Activated CD4-positive, alpha-beta T cell treated with anti-CD3 and anti-CD28 coated beads, Interleukin-2, amount 50 U/mL, for 16 hours (primary cell): ENCODE measurements around the gene MRPS27.
A peak's percentile ranks its signal among the peaks of the same experiment; 100 is the strongest.

Experiments used
- DNase-seq: peaks from one replicate; pipeline ENCODE4 v3.0.0-alpha.2; 2020

The MRPS27 gene

DNA sequence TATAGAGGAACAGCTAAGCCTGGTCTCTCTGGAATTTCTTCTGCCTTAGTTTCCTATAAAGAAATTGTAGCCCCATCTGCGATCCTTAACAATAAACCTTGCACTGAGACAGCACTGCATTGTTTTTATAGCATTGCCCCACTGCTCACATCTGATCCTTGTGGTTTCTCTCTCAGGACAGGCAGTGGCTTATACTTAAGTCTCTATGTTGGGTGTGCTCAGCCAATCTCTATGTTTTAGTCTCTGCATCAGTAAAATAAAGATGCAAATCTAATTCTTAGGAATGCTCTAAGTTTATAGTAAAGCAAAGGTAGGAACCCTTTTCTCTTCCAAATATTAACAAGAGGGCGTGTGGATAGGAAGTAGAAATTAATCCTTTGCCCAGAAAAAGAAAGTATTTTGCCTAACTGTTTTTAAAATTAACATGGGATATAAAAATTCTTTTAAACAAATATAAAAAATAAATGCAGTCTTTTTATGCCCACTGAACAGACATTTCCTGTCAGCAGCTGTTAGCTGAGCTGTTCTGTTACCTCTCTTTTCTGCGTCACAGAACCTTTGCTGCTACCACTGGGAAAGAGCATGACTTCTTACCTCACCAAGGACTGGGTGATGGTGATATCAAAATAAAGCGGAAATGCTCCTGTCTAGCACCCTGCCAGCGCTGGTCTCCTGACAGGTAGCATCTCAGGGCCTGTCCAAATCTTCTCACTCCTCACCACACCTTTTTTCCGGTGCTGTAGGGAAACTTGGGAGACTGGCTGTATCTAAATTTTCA lies 29.5 kb downstream of the MRPS27 start:
- no peak for DNase-seq

DNA sequence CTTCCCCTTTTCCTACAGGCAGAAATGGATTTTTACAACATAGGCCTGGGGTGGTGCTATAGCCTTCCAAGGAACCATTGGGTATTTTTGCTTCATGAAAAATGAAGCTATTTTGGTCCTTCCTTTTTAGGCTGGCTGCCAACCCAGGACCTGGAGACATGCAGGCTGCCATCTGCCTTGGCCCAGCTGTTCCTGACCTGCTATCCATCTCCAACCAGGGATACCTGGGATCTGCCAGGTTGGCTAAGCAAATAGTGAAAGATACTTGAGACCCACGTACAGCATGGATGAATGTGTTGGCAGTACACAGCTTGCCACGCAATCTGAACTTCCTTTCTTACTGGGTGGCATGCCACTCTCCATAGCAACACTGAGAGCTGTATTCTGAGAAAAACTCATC lies 31.1 kb downstream of the MRPS27 start:
- no peak for DNase-seq

DNA sequence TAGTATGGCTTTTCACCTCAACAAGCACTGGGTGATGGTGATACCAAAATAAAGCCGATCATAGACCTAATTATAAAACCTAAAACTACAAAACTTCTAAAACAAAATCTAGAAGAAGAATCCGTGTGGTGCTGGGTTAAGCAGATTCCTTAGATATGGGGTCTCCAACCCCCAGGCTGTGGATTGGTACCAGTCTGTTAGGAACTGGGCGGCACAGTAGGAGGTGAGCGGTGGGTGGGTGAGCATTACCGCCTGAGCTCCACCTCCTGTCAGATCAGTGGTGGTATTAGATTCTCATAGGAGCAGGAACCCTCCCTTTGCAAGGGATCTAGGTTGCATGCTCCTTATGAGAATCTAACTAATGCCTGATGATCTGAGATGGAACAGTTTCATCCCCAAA lies 33.2 kb downstream of the MRPS27 start:
- DNase-seq: no peak

- DNase-seq: no peak
These were observed 34.6 kb downstream of the MRPS27 start for GRCh38 chr5:72285424-72285821.

DNA sequence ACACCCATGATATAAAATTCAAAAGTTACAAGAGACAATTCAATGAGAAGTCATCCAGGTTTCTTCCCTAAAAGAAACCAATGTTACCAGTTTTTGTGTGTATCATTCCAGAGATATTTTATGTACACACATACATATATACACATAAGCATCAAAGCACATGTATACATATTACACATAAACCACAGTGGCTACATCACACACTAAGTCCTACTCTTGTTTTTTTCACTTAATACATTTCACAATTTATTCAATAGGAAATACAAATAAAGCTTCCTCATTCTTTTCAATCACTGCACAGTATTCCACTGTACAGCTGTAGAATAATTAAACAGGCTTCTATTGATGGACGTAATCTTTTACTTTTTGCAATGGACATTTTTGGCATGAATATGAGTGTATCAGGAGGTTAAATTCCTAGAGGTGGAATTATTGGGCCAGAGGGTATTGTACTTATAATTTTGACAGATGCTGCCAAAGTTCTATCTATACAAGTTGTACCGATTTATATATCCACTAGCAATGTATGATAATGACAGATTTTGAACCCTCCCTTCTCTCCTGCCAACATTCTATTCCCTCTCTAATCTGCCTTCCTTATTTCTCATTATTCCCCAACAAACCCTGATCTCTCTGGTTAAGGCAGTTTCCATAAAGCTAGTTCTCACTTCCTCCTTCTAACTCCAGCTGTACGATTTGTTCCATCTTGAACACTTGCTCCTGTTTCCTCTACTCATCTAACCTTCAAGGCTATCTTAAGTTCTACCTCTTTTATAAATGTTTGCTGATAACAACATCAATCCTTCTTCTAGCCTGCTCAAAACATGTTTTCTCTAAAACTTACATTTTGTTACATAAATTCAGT lies 35.2 kb downstream of the MRPS27 start:
- no peak for DNase-seq

DNA sequence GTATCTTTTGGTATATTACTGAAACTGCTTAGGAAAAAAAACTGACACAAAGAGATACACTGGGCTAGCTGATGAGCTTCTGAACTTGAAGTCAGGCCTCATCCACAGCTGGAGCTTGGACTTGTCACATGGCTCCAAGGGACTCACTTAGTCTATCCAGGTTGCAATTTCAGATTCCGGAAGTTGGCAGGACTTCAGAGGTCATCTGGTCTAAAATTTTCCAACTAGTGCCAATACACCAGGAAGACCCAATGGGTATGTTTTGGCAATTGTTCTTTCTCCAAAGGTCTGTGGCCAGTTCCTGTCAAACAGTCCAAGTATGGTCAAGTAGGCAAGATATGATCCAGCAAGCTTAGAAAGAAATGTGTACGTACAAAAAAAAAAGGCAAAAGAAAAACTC lies 36.7 kb downstream of the MRPS27 start:
- DNase-seq: no peak

DNA sequence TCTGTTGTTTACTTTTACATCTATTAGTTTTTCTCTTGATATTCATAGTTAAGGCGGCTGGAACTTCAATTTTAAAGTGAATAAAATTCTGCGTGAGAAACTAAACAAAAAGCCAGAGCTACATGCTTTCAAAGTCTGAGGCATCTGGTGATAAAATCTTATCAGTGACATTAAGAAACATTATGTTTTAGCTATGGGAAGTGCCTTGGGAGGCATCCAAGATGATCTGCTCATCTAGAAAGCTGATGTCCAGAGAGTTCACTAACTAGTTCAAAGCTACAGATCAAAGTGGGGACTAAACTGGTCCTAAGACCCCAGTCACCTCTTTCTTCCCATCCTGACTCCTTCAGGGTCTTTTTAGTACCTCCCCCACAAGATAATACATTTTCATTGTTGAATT lies 37.2 kb downstream of the MRPS27 start:
- no peak for DNase-seq

DNA sequence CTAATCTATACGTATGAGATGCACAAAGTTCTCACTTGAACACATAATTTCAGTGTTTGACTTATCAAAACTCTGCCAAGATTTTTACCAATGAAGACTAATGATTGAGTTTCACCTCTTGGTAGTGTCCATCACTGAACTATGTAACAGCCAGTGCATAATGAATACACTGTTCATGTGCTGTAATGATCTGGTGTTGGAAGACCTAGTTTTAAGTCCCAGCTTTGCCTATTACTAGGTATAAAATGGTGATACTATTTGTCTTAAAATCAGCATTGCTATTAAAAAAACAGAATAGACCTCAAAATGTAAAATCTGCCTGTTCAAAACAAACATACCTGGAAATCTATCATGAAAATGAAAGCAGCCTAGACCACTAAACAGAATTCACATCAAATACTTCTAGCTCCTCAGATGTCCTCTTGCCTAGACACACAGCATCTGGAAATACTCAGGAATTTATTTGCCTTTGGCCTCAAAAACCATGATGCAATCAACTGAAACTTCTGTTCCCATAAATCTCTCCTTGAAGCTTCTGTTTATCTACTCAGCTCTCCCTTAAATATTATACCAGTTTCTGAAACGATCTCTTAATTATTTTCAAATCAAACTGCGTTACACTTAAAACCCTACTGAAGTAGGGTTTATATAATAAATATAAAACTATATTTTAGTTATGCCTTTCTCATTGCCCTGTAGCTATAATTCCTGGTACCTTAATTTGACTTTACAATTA lies 38.1 kb downstream of the MRPS27 start:
- DNase-seq: no peak

DNA sequence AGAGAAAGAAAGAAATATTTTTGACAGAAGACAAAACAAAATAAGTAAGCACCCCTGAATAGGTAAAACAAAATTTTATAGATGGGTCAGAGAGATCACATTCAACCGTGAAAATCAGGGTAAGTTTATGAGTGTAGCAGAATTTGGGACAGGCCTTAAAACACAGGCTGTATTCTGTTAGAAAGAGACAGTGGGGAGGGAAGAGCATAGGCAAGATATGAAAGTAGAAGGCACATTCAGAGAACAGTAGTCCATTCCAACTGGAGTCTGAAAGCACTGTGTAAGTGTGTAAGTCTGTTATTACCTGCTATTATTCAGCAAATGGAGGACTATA lies 38.6 kb downstream of the MRPS27 start:
- DNase-seq: no peak

DNA sequence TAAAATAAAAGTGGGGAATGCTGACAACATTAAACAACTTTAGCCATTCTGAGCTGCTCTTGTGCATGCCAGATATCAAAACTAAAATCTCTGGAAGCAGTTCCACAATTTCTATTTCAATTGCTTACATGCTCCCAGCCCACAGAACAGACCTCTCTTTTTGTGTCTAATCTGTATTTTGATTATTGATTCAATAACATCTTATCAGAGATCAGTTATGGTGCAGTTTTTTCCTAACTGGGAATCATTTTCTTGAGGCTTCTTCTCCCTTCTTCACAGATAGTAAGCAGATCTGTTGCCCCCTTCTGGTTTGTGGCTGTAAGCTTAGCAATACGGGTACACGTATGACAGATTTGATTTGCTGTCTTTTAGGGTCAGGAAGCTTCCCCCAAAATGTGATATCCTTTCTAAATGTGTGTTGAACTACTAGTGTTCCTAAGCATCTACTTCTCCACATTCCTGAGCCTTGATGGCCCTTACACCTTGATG lies 39.4 kb downstream of the MRPS27 start:
- peak; percentile 12 for DNase-seq

DNA sequence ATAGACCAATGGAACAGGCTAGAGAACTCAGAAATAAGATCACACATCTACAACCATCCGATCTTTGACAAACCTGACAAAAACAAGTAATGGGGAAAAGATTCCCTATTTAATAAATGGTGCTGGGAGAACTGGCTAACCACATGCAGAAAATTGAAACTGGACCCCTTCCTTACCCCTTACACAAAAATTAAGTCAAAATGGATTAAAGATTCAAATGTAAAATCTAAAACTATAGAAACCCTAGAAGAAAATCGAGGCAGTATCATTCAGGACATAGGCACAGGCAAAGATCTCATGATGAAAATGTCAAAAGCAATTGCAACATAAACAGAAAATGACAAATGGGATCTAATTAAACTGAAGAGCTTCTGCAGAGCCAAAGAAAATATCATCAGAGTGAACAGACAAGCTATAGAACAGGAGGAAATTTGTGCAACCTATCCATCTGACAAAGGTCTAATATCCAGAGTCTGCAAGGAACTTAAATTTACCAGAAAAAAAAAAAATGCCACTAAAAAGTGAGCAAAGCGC lies 43.8 kb downstream of the MRPS27 start:
- no peak for DNase-seq

DNA sequence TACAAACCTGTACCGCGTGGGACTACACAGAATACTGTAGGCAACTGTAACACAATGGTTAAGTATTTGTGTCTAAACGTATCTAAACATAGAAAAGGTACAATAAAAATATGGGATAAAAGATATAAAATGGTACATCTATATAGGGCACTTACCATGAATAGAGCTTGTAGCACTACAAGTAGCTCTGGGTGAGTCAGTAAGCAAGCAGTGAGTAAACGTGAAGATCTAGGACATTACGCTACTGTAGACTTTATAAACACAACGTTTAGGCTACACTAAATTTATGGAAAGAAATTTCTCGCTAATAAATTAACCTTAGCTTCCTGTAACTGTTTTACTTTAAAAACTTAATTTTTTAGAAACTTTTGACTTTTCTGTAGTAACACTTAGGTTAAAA lies 46.5 kb downstream of the MRPS27 start:
- no peak for DNase-seq

- no peak for DNase-seq
These were observed 47.6 kb downstream of the MRPS27 start for GRCh38 chr5:72272398-72272797.

DNA sequence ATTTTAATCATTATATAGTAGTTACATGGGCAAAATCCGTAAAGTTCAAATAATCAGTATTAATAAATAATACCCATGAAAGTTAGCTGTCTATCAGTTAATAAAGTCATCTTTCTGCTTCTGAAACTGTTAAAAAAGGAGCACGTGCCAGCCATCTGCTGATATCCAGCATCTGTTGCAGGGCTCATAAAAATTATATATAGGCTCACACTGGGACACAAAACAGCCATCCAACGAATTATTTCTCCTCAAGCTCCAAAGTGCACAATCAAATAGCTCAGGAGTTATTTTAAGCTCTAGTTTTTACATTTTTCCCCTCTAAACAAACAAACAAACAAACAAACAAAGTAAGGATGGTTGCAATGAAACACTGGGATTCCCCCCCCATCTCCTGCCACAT lies 48.3 kb downstream of the MRPS27 start:
- no peak for DNase-seq

GRCh38 chr5:72270037-72270436 lies 50.0 kb downstream of the MRPS27 start:
- DNase-seq: no peak

- no peak for DNase-seq
These were observed 50.6 kb downstream of the MRPS27 start for GRCh38 chr5:72269411-72269780.

DNA sequence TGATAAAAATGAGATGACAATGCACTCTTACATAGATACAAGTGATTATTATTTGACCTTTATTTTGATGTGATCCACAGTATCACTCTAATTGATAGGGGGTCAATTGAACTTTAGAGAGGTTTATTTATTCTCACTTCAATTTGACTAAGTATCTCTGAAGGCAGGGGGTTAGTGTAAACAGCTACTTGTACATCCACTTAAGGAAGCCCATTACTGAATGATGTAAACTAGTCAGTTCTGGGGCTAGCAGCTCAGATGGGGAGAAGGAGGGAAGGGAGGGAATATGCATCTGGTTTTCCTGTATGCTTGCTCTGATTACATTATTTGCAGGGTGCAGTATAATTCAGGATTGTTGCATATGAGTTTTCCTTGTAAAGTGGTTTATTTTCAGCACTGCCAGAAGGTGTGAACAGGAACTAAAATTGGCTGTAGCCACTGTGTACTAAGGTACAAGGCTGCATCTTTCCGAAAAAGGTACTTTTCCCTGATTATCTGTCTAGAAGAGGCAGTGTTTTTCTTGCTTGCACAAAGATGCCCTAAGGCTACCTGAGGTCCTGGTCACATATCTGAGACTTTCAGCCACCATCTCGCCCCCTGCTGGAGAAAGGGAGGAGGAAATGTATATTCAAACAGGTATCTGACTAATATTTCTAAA lies 51.2 kb downstream of the MRPS27 start:
- peak; percentile 45 for DNase-seq

- no peak for DNase-seq
These were observed 51.8 kb downstream of the MRPS27 start for GRCh38 chr5:72268260-72268659.

DNA sequence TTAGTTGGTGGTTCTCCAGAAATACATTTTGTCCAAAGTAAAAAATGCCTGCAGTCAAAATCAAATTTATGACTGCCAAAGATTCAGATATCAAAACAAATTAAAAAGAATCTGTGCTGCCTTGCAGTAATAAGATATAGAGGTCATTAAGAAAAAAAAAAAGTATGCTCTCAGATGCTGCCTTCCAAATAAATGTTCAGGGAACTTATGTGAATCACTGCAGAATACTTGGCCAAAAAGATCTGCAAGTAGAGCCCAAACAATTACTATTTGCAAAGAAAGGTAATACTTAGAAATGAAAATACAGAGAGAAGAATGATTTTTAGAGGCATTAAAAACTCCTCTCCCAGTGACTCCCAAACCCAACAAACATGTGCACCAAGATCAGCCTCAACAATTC lies 52.4 kb downstream of the MRPS27 start:
- no peak for DNase-seq

DNA sequence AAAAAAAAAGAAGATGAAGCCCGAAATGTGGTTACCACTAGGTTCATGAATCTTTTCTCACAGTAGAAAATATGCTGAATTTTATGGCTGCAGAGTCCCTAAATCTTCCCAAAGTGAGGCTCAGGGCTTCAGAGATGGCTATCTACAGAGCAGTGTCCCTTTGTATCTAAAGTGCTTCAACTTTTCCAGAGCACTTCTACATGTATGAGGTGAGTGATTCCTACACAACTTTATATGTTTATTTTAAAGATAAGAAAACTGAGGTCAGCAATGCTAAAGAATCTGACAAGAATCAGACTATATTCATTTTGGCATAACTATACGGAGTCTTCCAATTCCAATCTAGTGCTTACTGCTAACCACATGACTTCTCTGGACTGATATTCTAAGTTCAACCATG lies 53.2 kb downstream of the MRPS27 start:
- DNase-seq: no peak

DNA sequence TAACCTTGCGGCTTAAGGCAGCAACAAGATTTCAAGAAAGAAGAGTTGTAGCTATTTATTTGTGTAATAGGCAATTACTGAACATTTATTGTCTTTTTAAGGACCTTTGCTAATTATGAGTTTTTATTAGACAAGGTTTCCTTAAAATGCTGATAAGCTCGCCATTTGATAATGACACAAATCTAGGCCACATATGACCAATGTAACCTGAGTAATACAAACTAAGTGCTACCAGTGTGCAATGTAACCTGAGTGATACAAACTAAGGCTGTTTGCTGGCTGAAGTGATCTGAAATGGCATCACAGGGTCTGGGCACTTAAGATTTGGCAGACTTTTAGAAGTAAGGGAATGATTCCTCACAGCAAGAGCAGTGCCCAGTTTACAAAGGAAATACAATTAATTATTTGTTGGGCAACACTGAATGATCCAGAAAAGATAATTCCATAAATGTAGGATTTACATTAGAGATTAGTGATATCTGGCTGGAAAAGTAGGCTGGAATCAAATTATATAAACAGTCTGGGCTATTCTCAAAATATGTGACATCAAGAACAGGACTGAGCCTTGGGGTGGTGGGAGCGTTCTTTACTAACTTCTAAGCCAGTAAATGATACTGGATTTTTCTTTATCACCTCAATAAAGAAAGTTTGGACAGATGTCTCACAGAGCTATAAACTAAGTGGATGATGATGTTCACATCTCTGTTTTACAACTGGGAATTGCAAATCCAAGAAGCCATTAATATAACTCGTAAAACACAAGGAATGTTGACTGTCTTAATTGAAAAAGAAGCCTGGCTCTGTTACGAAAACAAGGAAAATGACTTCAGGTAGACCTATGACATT lies 54.8 kb downstream of the MRPS27 start:
- DNase-seq: no peak

- DNase-seq: no peak
These were observed 63.5 kb downstream of the MRPS27 start for GRCh38 chr5:72256536-72256935.
